H1 (cell line): ENCODE measurements around the gene ADORA1.
A peak's percentile ranks its signal among the peaks of the same experiment; 100 is the strongest.

Experiments used
- CTCF ChIP-seq, 3 experiments: IDR thresholded peaks; 1 replicate in 2 of 3; 2 replicates in 1 of 3; pipeline versions ENCODE4 v1.5.1 to v1.6.1; 2011; ENCODE audit warnings: low read length in 3 of 3, mild to moderate bottlenecking in 3 of 3, inconsistent platforms in 2 of 3, low read depth in 1 of 3, moderate library complexity in 1 of 3; ENCODE audit not compliant: insufficient read depth in 1 of 3; ENCODE audit errors: control extremely low read depth in 1 of 3
- PHF8 ChIP-seq: fragments of 200-600 bp; sonication (generic); conservative IDR thresholded peaks from 2 replicates; pipeline ENCODE4 v1.7.1; 2012; ENCODE audit warnings: low read depth, mild to moderate bottlenecking, inconsistent platforms, low read length, moderate library complexity
- POLR2A ChIP-seq, 2 experiments: IDR thresholded peaks; 1 replicate in 1 of 2; 2 replicates in 1 of 2; pipeline ENCODE4 v1.6.1; 2011; ENCODE audit warnings: low read depth in 2 of 2, low read length in 2 of 2, mild to moderate bottlenecking in 2 of 2; ENCODE audit errors: control extremely low read depth in 1 of 2
- RNF2 ChIP-seq: fragments of 200-900, 300-1000 bp; sonication (generic); IDR thresholded peaks from 2 replicates; pipeline ENCODE4 v1.7.1; 2016; ENCODE audit warnings: borderline replicate concordance, low read depth, mild to moderate bottlenecking, antibody characterized with exemption, low read length; ENCODE audit not compliant: poor library complexity, severe bottlenecking; ENCODE audit errors: missing control alignments
- SAP30 ChIP-seq: fragments of 300-600 bp; sonication (generic); IDR thresholded peaks from 2 replicates; pipeline ENCODE4 v1.7.1; 2012; ENCODE audit warnings: low read length, moderate library complexity, mild to moderate bottlenecking, inconsistent platforms; ENCODE audit not compliant: insufficient read depth, insufficient replicate concordance

DNA sequence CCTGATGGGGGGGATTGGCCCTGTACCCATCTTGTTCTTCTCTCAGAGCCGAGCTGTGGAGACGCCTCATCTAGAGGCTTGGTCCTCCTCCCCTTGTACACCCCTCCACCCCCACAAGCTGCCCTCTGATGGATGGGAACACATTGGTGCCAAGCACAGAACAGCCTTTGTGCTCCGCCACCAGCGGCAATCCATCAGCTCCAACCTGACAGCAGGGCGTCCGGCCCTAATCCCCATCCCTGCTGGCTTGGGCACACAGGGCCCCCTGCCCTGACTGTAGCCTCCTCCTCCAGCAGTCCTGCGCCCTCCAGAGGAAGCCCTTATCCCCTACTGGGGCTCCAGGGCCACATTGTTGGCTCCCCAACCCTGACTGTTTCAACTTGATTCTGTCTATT lies 37.9 kb upstream of the ADORA1 start:
- no peak for TF ChIP-seq RNF2
- TF ChIP-seq PHF8: no peak
- peak; percentile 16 to 27 (median 25) for TF ChIP-seq CTCF (IDR thresholded peaks at IDR 0.05; ENCODE audit: control extremely low read depth in 1 of 3, insufficient read depth in 1 of 3, low read depth in 1 of 3, low read length in 3 of 3)
- TF ChIP-seq SAP30: no peak
- TF ChIP-seq POLR2A (IDR thresholded peaks at IDR 0.05; ENCODE audit: control extremely low read depth in 1 of 2, low read depth in 2 of 2, low read length in 2 of 2): no peak
